WTC11 (cell line): ENCODE results near the gene GMEB2.

Source experiments
- ARID4B ChIP-seq: sonication (generic); formaldehyde crosslinking; IDR thresholded peaks from 2 replicates; pipeline ENCODE4 v1.8.0; 2023; ENCODE audit warnings: missing genetic modification reagents, mild to moderate bottlenecking, borderline replicate concordance
- CTCF ChIP-seq: fragments of 200-600 bp; IDR thresholded peaks from 2 replicates; pipeline ENCODE4 v1.8.0; 2022; ENCODE audit warnings: antibody characterized with exemption
- ESRRA ChIP-seq: sonication (generic); formaldehyde crosslinking; IDR thresholded peaks from 2 replicates; pipeline ENCODE4 v1.8.1; 2022; ENCODE audit warnings: mild to moderate bottlenecking, missing genetic modification reagents, borderline replicate concordance
- JAZF1 ChIP-seq: fragments of 250-450 bp; sonication (Bioruptor Pico); IDR thresholded peaks from 2 replicates; pipeline ENCODE4 v1.9.0; 2021; ENCODE audit warnings: moderate library complexity, mild to moderate bottlenecking, inconsistent platforms
- JUN ChIP-seq: sonication (generic); formaldehyde crosslinking; IDR thresholded peaks from 2 replicates; pipeline ENCODE4 v1.8.0; 2023; ENCODE audit warnings: mild to moderate bottlenecking, missing genetic modification reagents
- NR1H2 ChIP-seq: sonication (generic); formaldehyde crosslinking; IDR thresholded peaks from 2 replicates; pipeline ENCODE4 v1.9.0; 2021; ENCODE audit warnings: mild to moderate bottlenecking, moderate library complexity, missing genetic modification reagents
- SP1 ChIP-seq: sonication (generic); formaldehyde crosslinking; conservative IDR thresholded peaks from 2 replicates; pipeline ENCODE4 v1.8.1; 2022; ENCODE audit warnings: missing genetic modification reagents
- TCF7 ChIP-seq: sonication (generic); formaldehyde crosslinking; IDR thresholded peaks from 2 replicates; pipeline ENCODE4 v1.8.0; 2022; ENCODE audit warnings: mild to moderate bottlenecking, low read depth, missing genetic modification reagents, moderate library complexity
- TEAD4 ChIP-seq: sonication (generic); formaldehyde crosslinking; IDR thresholded peaks from 2 replicates; pipeline ENCODE4 v1.8.0; 2022; ENCODE audit warnings: mild to moderate bottlenecking, missing genetic modification reagents
- ZBTB43 ChIP-seq: sonication (generic); formaldehyde crosslinking; IDR thresholded peaks from 2 replicates; pipeline ENCODE4 v1.8.1; 2023; ENCODE audit warnings: mild to moderate bottlenecking, missing genetic modification reagents
- TF ChIP-seq, protein P1 (sequence below): sonication (generic); formaldehyde crosslinking; IDR thresholded peaks from 2 replicates; pipeline ENCODE4 v1.8.1; 2023; ENCODE audit warnings: mild to moderate bottlenecking, missing genetic modification reagents, moderate library complexity
- TF ChIP-seq, protein P2 (sequence below): fragments of 250-450 bp; sonication (Bioruptor Pico); IDR thresholded peaks from 2 replicates; pipeline ENCODE4 v1.9.0; 2021; ENCODE audit warnings: mild to moderate bottlenecking

DNA sequence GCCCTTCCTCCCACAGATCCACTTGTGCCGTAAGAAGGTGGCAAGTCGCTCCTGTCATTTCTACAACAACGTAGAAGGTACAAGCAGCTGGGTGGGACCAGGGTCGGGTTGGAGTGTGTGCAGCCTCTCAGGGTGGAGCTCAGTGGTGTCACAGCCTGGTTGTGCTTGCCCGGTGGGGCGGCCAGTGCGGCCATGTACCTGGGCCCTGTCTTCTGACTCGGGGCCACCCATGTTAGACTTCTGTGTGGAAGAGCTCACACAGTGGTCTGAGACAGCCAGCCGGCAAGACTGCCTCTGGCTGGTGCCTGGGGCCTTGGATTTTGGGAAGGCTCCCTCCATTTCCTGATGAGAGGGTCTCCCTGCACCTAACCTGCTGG lies 35.9 kb upstream of the GMEB2 start:
- TF ChIP-seq, protein P1, sequence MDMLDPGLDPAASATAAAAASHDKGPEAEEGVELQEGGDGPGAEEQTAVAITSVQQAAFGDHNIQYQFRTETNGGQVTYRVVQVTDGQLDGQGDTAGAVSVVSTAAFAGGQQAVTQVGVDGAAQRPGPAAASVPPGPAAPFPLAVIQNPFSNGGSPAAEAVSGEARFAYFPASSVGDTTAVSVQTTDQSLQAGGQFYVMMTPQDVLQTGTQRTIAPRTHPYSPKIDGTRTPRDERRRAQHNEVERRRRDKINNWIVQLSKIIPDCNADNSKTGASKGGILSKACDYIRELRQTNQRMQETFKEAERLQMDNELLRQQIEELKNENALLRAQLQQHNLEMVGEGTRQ (CRISPR knock-in tag): no peak
- TF ChIP-seq CTCF (no peak), NR1H2 (CRISPR knock-in tag) (no peak), TEAD4 (CRISPR knock-in tag) (no peak), ESRRA (no peak), JAZF1 (CRISPR knock-in tag) (no peak), JUN (no peak), SP1 (CRISPR knock-in tag) (no peak), ARID4B (CRISPR knock-in tag) (no peak), ZBTB43 (CRISPR knock-in tag) (no peak), TCF7 (CRISPR knock-in tag) (no peak)
- TF ChIP-seq, protein P2, sequence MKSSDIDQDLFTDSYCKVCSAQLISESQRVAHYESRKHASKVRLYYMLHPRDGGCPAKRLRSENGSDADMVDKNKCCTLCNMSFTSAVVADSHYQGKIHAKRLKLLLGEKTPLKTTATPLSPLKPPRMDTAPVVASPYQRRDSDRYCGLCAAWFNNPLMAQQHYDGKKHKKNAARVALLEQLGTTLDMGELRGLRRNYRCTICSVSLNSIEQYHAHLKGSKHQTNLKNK: no peak
